Measurements from ENCODE around the gene ELAPOR1. TPM values are rescaled to one million over a fixed set of nuclear protein-coding genes. Genes with fewer than 3 reads are reported as not detected.

Gene ELAPOR1
- total and polyA plus RNA-seq, 12 donors = 0.06 to 0.54 (median 0.30) TPM; not detected in 2

GRCh38 chr1:109091839-109092193 is 22.1 kb upstream of the ELAPOR1 start:
- H3K4me3 ChIP-seq = peak overlapping the region; percentile 64 to 89 (median 80)
- H3K4me1 ChIP-seq = peaks cover 8 to 71% (median 46%) of the 10 kb centered on the region in 9 donors
- no peaks in the 10 kb centered on the region for H3K9me3 ChIP-seq
- TF ChIP-seq CTCF (IDR thresholded peaks at IDR 0.05) = no peak
- WGBS, 2 donors = 0 to 11% methylated on average over 1 of the region's 1 CpG
- DNase-seq = no peak
- intact Hi-C loops (cut with DNase I) = loop anchor here in 4 of 10 donors (2.0 to 10.0 kb wide), 4 partner anchors 15 to 303 kb away; partner anchors contain the start of genes WDR47 (in 3 of the 4), SORT1 (in 1 of the 4) and TAF13 (in 1 of the 4)
- H3K27ac ChIP-seq = peak overlapping the region in 9 of 10 donors; percentile 94 to 100 (median 98)
- ATAC-seq = no peak
- H3K36me3 ChIP-seq = peaks cover 0 to 44% (median 20%) of the 10 kb centered on the region in 9 donors
- no peaks in the 10 kb centered on the region for H3K27me3 ChIP-seq

GRCh38 chr1:109094377-109094803 is 19.5 kb upstream of the ELAPOR1 start:
- H3K36me3 ChIP-seq = peaks cover 0 to 52% (median 20%) of the 10 kb centered on the region in 9 donors
- TF ChIP-seq CTCF (IDR thresholded peaks at IDR 0.05) = no peak
- peak overlapping the region; percentile 29 to 78 (median 60) for H3K27ac ChIP-seq
- WGBS, 2 donors = 52 to 69% methylated on average over 7 of the region's 7 CpGs
- ATAC-seq = no peak
- peaks cover 8 to 71% (median 42%) of the 10 kb centered on the region in 9 donors for H3K4me1 ChIP-seq
- H3K27me3 ChIP-seq = no peaks in the 10 kb centered on the region
- no peak overlapping the region for H3K4me3 ChIP-seq
- no peak for DNase-seq
- no peaks in the 10 kb centered on the region for H3K9me3 ChIP-seq
- intact Hi-C loops (cut with DNase I) = loop anchor here in 4 of 10 donors (5.0 to 10.0 kb wide), 3 partner anchors 50 to 300 kb away; partner anchors contain the start of genes WDR47 (in 3 of the 4) and SORT1 (in 1 of the 4)

DNA sequence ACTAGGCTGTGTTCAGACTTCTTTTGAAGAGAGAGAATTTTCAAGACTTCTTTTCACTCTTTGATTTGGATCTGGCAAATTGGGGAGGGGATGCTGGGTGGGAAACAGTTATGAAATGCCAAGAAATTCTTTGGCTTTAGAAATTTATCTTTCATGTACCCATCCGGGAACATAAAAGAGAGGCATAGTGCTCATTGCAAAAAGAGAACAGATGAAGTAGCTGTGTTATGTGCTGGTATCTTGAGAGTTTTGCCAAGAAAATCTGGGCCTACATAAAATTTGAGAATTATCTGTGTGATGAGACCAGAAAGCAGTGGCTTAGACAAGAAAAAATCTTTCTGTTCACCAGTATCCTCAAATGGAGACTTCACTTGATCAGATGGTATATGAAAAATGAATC is 19.0 kb upstream of the ELAPOR1 start:
- no peaks in the 10 kb centered on the region for H3K27me3 ChIP-seq
- no peak for TF ChIP-seq CTCF (IDR thresholded peaks at IDR 0.05)
- peaks cover 8 to 69% (median 44%) of the 10 kb centered on the region in 9 donors for H3K4me1 ChIP-seq
- H3K27ac ChIP-seq = peak overlapping the region in 8 of 10 donors; percentile 59 to 78 (median 64)
- peaks cover 0 to 52% (median 20%) of the 10 kb centered on the region in 9 donors for H3K36me3 ChIP-seq
- H3K4me3 ChIP-seq = no peak overlapping the region
- DNase-seq = no peak
- 77 to 79% methylated on average over 1 of the region's 1 CpG for WGBS, 2 donors
- intact Hi-C loops (cut with DNase I) = loop anchor here in 4 of 10 donors (5.0 to 10.0 kb wide), 3 partner anchors 50 to 300 kb away; partner anchors contain the start of genes WDR47 (in 3 of the 4) and SORT1 (in 1 of the 4)
- H3K9me3 ChIP-seq = no peaks in the 10 kb centered on the region
- no peak for ATAC-seq

DNA sequence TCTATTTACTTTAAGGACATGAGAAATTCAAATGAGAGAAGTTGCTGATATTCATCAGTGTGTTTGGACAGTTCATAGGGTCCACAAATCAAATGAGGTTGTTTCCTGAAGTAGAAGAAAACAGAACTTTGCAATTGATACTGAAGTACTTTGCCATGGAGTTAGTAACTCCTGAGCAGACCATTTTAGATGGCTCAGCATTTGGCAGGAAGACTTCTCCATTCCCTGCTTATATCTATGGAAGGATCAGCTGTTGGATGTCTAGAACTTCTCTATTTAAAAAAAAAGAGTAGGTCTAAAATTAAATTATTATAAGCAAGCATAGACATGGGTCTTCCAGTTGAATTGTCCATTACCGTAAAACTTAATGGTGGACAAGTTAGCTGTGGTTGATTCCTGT is 18.3 kb upstream of the ELAPOR1 start:
- 95 to 98% methylated on average over 1 of the region's 1 CpG for WGBS, 2 donors
- Histone ChIP-seq H3K4me1 (peaks cover 8 to 65% (median 44%) of the 10 kb centered on the region in 9 donors), H3K27me3 (no peaks in the 10 kb centered on the region), H3K27ac (peak overlapping the region in 3 of 10 donors; percentile 60 to 75 (median 67)), H3K36me3 (peaks cover 0 to 52% (median 20%) of the 10 kb centered on the region in 9 donors), H3K4me3 (no peak overlapping the region), H3K9me3 (no peaks in the 10 kb centered on the region)
- intact Hi-C loops (cut with DNase I) = loop anchor here in 2 of 10 donors (10.0 kb wide), 2 partner anchors 51 to 299 kb away; partner anchors contain the start of genes SORT1 (in 1 of the 2) and WDR47 (in 1 of the 2)
- DNase-seq = no peak
- no peak for ATAC-seq
- TF ChIP-seq CTCF (IDR thresholded peaks at IDR 0.05) = no peak

Data from heart right ventricle (tissue), 16 donors.